Gastroesophageal sphincter (tissue), 4 donors: ENCODE results near the gene C3. TPM values are rescaled to one million over a fixed set of nuclear protein-coding genes. Genes with fewer than 3 reads are reported as not detected.
"Not testable (repeated sequence)": the region's sequence is repeated elsewhere in the genome, so short reads cannot be mapped to it uniquely, and the experiment has no call there.

ENCODE experiments used
- ATAC-seq: fragments of 150-250 bp; one replicate; pipeline ENCODE4 v1.9.1; 2016; ENCODE audit warnings: mild to moderate bottlenecking, moderate library complexity
- H3K27ac ChIP-seq, 4 donors: fragments of 200-600 bp; sonication (generic) in 3 of 4; 1 replicate in 3 of 4; 2 replicates in 1 of 4; pipeline ENCODE4 v1.5.1; 2016 to 2019
- H3K27me3 ChIP-seq: fragments of 200-600 bp; sonication (generic); one replicate; pipeline ENCODE4 v1.5.1; 2019
- H3K36me3 ChIP-seq, 2 donors: fragments of 200-600 bp; sonication (generic); one replicate each; pipeline ENCODE4 v1.5.1; 2019; ENCODE audit warnings: control low read depth in 1 of 2
- H3K4me1 ChIP-seq, 3 donors: fragments of 200-600 bp; sonication (generic); 1 replicate in 2 of 3; 2 replicates in 1 of 3; pipeline ENCODE4 v1.5.1; 2016 to 2019; ENCODE audit warnings: control low read depth in 2 of 3
- H3K4me3 ChIP-seq, 2 donors: fragments of 200-600 bp; sonication (generic); one replicate each; pipeline ENCODE4 v1.5.1; 2019; ENCODE audit warnings: mild to moderate bottlenecking in 1 of 2, moderate library complexity in 1 of 2
- H3K9me3 ChIP-seq, 3 donors: fragments of 200-600 bp; sonication (generic); one replicate each; pipeline ENCODE4 v1.5.1; 2017 to 2019; ENCODE audit warnings: control low read depth in 2 of 3
- EP300 ChIP-seq: sonication (generic); formaldehyde crosslinking; IDR thresholded peaks from one replicate; pipeline ENCODE4 v1.6.1; 2017; ENCODE audit warnings: antibody characterized with exemption, mild to moderate bottlenecking
- POLR2A ChIP-seq, 2 donors: fragments of 450-650 bp; IDR thresholded peaks; one replicate each; pipeline ENCODE4 v1.6.1; 2017; ENCODE audit warnings: antibody characterized with exemption in 2 of 2, mild to moderate bottlenecking in 2 of 2, moderate library complexity in 1 of 2
- POLR2AphosphoS5 ChIP-seq: sonication (generic); formaldehyde crosslinking; IDR thresholded peaks from one replicate; pipeline ENCODE4 v1.6.1; 2017; ENCODE audit warnings: antibody characterized with exemption
- WGBS, 2 donors: methylation state at CpG; one replicate each; pipeline ENCODE4 v1.1.5; 2018; ENCODE audit warnings: low coverage in 1 of 2; 5-methylcytosine and 5-hydroxymethylcytosine counted together
- total RNA-seq, 4 donors: library from RNA; depleted of rRNA; stranded (reverse); fragments of >200 nt; gene quantifications; one replicate each; pipeline ENCODE4 v1.1.0, GENCODE V29; 2016
- TF ChIP-seq, protein P1 (sequence below), 4 experiments: fragments of 200-600 bp in 2 of 4; fragments of 450-650 bp in 2 of 4; sonication (generic) in 1 of 4; IDR thresholded peaks; one replicate each; pipeline ENCODE4 v1.5.1; 2017 to 2019; ENCODE audit warnings: antibody characterized with exemption in 4 of 4, mild to moderate bottlenecking in 2 of 4, moderate library complexity in 2 of 4

C3 gene
- total RNA-seq, 4 donors from 2014 or later = 246 to 757 (median 594) TPM

DNA sequence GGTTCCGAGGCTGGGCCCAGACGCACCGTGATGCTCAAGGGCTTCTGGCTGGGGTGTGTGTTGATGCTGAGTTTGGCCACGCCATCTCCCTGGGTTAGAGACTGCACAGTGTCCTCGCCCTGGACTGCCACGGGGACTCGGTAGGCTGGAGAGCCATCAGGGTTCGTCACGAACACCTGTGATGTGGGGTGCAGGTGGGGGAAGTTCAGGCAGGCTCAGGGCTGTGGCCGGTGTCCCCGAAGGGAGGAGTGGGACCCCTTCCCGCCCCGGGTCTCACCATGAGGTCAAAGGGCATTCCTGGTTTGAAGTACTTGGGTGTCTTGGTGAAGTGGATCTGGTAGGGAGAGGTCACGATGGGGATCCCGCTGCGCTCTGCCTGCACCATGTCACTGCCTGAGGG is 8.2 kb downstream of the C3 start:
- peaks cover 90% of the 10 kb centered on the region for H3K27me3 ChIP-seq
- WGBS, 2 donors = no CpG with 5 or more reads among the region's 16 CpGs

DNA sequence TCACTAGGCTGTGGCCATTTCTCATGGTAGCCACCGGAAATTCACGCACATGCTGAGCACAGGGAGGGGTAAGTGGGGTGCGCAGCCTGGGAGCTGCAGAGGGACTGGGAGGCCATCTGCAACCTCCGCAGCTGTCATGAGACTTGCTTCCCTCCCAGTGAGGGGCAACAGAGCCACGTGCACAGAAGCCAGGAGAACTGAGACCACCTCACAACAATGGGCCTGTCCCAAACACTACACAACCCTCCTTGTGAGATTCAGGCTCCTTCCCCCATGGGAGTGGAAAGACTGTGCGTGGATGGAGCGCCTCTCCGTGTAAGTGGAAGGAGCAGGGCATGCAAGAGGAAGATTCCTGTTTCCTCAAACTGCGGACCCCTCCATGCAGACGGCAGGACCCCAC is 8.8 kb downstream of the C3 start:
- peaks cover 0 to 9% of the 10 kb centered on the region in 2 donors for H3K36me3 ChIP-seq
- peaks cover 0 to 10% (median 0%) of the 10 kb centered on the region in 3 donors for H3K4me1 ChIP-seq
- TF ChIP-seq, protein P1, sequence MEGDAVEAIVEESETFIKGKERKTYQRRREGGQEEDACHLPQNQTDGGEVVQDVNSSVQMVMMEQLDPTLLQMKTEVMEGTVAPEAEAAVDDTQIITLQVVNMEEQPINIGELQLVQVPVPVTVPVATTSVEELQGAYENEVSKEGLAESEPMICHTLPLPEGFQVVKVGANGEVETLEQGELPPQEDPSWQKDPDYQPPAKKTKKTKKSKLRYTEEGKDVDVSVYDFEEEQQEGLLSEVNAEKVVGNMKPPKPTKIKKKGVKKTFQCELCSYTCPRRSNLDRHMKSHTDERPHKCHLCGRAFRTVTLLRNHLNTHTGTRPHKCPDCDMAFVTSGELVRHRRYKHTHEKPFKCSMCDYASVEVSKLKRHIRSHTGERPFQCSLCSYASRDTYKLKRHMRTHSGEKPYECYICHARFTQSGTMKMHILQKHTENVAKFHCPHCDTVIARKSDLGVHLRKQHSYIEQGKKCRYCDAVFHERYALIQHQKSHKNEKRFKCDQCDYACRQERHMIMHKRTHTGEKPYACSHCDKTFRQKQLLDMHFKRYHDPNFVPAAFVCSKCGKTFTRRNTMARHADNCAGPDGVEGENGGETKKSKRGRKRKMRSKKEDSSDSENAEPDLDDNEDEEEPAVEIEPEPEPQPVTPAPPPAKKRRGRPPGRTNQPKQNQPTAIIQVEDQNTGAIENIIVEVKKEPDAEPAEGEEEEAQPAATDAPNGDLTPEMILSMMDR (IDR thresholded peaks at IDR 0.05) = no peak
- no peak for TF ChIP-seq POLR2AphosphoS5
- no peak for TF ChIP-seq POLR2A (IDR thresholded peaks at IDR 0.05)
- TF ChIP-seq EP300 = no peak
- no peak overlapping the region for H3K4me3 ChIP-seq
- no peak for ATAC-seq
- 85% methylated on average over 5 of the region's 10 CpGs; no CpG with 5 or more reads in 1 of the 2 donors for WGBS, 2 donors
- no peak overlapping the region for H3K27ac ChIP-seq
- no peaks in the 10 kb centered on the region for H3K9me3 ChIP-seq
- H3K27me3 ChIP-seq = peaks cover 90% of the 10 kb centered on the region

More for the DNA sequence above, 8.2 kb downstream of the C3 start:
- no peak overlapping the region for H3K27ac ChIP-seq
- H3K36me3 ChIP-seq = peaks cover 0 to 8% of the 10 kb centered on the region in 2 donors
- no peak overlapping the region for H3K4me3 ChIP-seq
- no peak for ATAC-seq
- peaks cover 0 to 10% (median 0%) of the 10 kb centered on the region in 3 donors for H3K4me1 ChIP-seq
- TF ChIP-seq EP300 = no peak
- TF ChIP-seq POLR2AphosphoS5 = no peak
- TF ChIP-seq POLR2A (IDR thresholded peaks at IDR 0.05) = no peak
- TF ChIP-seq, protein P1 (IDR thresholded peaks at IDR 0.05) = no peak
- no peaks in the 10 kb centered on the region for H3K9me3 ChIP-seq

DNA sequence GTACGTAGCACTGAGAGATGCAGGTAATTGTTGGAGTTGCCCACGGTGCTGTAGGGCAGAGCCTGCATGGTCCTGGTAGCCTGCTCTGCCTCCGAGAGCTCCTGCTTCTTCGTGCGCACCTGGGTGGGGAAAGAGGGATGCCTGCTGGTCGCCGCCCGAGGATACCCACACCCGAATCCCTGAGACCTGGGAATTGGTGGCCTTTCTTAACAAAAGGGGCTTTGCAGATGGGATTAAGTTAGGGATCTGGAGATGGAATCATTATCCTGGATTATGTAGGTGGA is 9.4 kb downstream of the C3 start:
- ATAC-seq = no peak
- Histone ChIP-seq H3K27me3 (peaks cover 88% of the 10 kb centered on the region), H3K27ac (no peak overlapping the region), H3K9me3 (no peaks in the 10 kb centered on the region), H3K36me3 (peaks cover 0 to 9% of the 10 kb centered on the region in 2 donors), H3K4me1 (peaks cover 0 to 10% (median 0%) of the 10 kb centered on the region in 3 donors), H3K4me3 (no peak overlapping the region)
- no peak for TF ChIP-seq EP300
- TF ChIP-seq POLR2AphosphoS5 = no peak
- TF ChIP-seq, protein P1 (IDR thresholded peaks at IDR 0.05) = no peak
- no peak for TF ChIP-seq POLR2A (IDR thresholded peaks at IDR 0.05)
- 39% methylated on average over 4 of the region's 9 CpGs; no CpG with 5 or more reads in 1 of the 2 donors for WGBS, 2 donors

DNA sequence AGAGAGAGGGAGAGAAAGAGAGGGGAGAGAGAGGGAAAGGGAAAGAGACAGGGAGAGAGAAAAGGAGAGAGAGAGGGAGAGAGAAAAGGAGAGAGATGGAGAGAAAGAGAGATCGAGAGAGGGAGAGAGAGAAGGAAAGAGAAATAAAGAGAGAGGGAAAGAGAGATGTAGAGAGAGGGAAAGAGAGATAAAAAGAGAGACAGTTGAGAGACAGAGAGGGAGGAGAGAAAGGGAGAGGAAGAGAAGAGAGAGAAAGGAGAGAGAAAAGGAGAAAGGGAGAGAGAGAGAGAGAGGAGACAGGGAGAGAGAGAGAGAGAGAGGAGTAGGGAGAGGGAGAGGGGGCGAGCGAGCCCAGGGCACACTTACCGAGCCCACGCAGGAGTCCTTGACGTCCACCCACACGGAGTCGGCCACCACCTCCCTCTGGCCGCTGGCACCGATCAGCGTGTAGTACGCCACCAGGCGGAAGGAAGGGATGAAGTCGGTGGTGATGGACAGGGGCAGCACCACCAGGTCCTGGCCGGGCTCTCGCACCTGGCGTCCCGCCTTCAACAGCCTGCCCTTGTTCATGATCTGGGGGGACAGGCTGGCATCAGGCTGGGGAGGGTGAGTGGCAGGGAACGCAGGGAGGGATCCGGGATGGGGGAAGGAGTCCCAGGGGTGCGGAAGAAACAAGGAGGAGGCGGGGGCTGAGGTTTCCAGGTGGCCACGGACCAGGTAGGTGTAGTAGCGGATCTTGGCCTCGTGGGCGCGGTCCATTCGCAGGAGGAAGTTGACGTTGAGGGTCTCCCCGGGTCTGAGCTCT is 10.0 kb downstream of the C3 start:
- Histone ChIP-seq H3K4me3 (no peak overlapping the region), H3K27me3 (peaks cover 83% of the 10 kb centered on the region), H3K36me3 (peaks cover 0 to 9% of the 10 kb centered on the region in 2 donors), H3K9me3 (no peaks in the 10 kb centered on the region), H3K27ac (no peak overlapping the region), H3K4me1 (peaks cover 0 to 10% (median 0%) of the 10 kb centered on the region in 3 donors)
- 6 to 19% methylated on average over 12 to 25 of the region's 30 CpGs for WGBS, 2 donors
- no peak for ATAC-seq
- TF ChIP-seq POLR2A (IDR thresholded peaks at IDR 0.05) (no peak), POLR2AphosphoS5 (no peak), EP300 (no peak)
- TF ChIP-seq, protein P1 (IDR thresholded peaks at IDR 0.05) = no peak

DNA sequence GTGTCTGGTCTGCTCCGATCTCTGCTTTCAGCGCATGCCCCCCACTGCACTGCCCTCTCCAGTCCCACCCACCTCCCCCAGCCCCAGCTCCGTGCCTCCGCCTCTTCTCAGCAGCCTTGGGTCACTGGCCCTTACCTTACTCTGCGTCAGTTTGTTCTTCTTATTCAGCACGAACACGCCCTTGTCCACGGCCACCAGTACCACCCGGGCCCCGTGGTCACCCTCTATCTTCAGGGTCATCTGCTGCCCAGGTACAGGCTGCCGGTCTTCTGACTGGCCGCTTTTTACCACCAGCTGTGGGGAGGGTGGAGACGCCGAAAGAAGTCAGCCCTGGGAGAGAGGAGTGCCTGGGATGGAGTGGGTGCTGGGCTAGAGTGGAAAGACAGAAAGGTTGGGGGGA is 10.9 kb downstream of the C3 start:
- Histone ChIP-seq H3K36me3 (peaks cover 0 to 9% of the 10 kb centered on the region in 2 donors), H3K9me3 (no peaks in the 10 kb centered on the region), H3K27me3 (peaks cover 76% of the 10 kb centered on the region), H3K4me1 (peaks cover 0 to 10% (median 0%) of the 10 kb centered on the region in 3 donors), H3K27ac (no peak overlapping the region), H3K4me3 (no peak overlapping the region)
- WGBS, 2 donors = 47 to 59% methylated on average over 3 to 5 of the region's 14 CpGs
- ATAC-seq = no peak
- TF ChIP-seq POLR2A (IDR thresholded peaks at IDR 0.05) (no peak), EP300 (no peak), POLR2AphosphoS5 (no peak)
- TF ChIP-seq, protein P1 (IDR thresholded peaks at IDR 0.05) = no peak

DNA sequence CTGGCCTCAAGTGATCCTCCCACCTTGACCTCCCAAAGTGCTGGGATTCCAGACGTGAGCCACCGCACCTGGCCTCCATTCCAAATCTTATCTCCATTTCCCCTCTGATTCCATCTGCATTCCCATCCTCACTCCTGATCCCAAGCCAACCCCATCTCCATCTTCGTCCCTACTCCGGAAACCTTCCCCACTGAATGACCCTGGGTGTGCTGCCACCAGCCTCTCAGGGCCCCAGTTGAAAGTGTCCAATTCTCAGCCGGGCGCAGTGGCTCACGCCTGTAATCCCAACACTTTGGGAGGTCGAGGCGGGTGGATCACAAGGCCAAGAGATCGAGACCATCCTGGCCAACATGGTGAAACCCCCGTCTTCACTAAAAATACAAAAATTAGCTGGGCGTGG is 11.5 kb downstream of the C3 start:
- H3K27ac ChIP-seq, H3K36me3 ChIP-seq, ATAC-seq, H3K4me3 ChIP-seq, H3K9me3 ChIP-seq: not testable (repeated sequence)
- H3K4me1 ChIP-seq = peaks cover 0 to 10% (median 0%) of the 10 kb centered on the region in 3 donors
- H3K27me3 ChIP-seq = peaks cover 71% of the 10 kb centered on the region
- 50 to 78% methylated on average over 1 to 4 of the region's 12 CpGs for whole genome bisulfite sequencing, 2 donors
